Transverse colon (tissue), 4 donors: ENCODE data around the gene HECTD4. TPM values are rescaled to one million over a fixed set of nuclear protein-coding genes. Genes with fewer than 3 reads are reported as not detected.

Experiments
- DNase-seq: peaks from one replicate; pipeline ENCODE4 v3.0.0-alpha.2; 2019
- H3K27ac ChIP-seq, 4 donors: fragments of 200-600 bp; sonication (generic); 2 replicates each; pipeline ENCODE4 v1.5.1; 2016 to 2018; ENCODE audit warnings: inconsistent platforms in 4 of 4
- H3K27me3 ChIP-seq: fragments of 200-600 bp; sonication (generic); 2 replicates; pipeline ENCODE4 v1.5.1; 2017; ENCODE audit warnings: inconsistent platforms
- H3K36me3 ChIP-seq, 4 donors: fragments of 200-600 bp; sonication (generic); 2 replicates each; pipeline ENCODE4 v1.5.1; 2017 to 2019; ENCODE audit warnings: inconsistent platforms in 4 of 4
- H3K4me1 ChIP-seq, 4 donors: fragments of 200-600 bp; sonication (generic); 2 replicates each; pipeline ENCODE4 v1.5.1; 2017 to 2020; ENCODE audit warnings: inconsistent platforms in 4 of 4
- H3K4me3 ChIP-seq, 4 donors: fragments of 200-600 bp; sonication (generic); 1 replicate in 1 of 4; 2 replicates in 3 of 4; pipeline versions ENCODE4 v1.5.1 to v1.6.1; 2017 to 2019; ENCODE audit warnings: inconsistent platforms in 4 of 4
- H3K9me3 ChIP-seq, 2 donors: fragments of 200-600 bp; sonication (generic); 2 replicates each; pipeline ENCODE4 v1.5.1; 2017 to 2019; ENCODE audit warnings: inconsistent platforms in 2 of 2
- EP300 ChIP-seq: sonication (generic); formaldehyde crosslinking; IDR thresholded peaks from one replicate; pipeline ENCODE4 v1.6.1; 2017; ENCODE audit warnings: antibody characterized with exemption, low read depth
- POLR2A ChIP-seq: fragments of 450-650 bp; IDR thresholded peaks from one replicate; pipeline ENCODE4 v1.6.1; 2016; ENCODE audit warnings: antibody characterized with exemption, mild to moderate bottlenecking, moderate library complexity
- POLR2AphosphoS5 ChIP-seq, 3 donors: sonication (generic); formaldehyde crosslinking; IDR thresholded peaks; one replicate each; pipeline ENCODE4 v1.6.1; 2016; ENCODE audit warnings: antibody characterized with exemption in 3 of 3
- WGBS, 2 donors: methylation state at CpG; one replicate each; pipeline ENCODE4 v1.1.5; 2018; ENCODE audit warnings: low coverage in 1 of 2; 5-methylcytosine and 5-hydroxymethylcytosine counted together
- in situ Hi-C, 4 donors: fragments of 200-750 bp; cut with MboI; loops; one replicate each; pipeline versions ENCODE4 v1.15.0 to v1.15.1; 2017; ENCODE audit warnings: low sequenced_read_pairs in 3 of 4, low pct_ligation_motif_present in 1 of 4, low pct_unique_long_range_greater_than_20kb in 1 of 4
- intact Hi-C: fragments of 100-400 bp; cut with DNase I; formaldehyde crosslinking; loops from one replicate; pipeline ENCODE4 v1.15.1; 2023; ENCODE audit warnings: low total_unique reads
- total RNA-seq, 4 donors: library from RNA; depleted of rRNA; stranded (reverse); fragments of >200 nt; gene quantifications; one replicate each; pipeline ENCODE4 v1.1.0, GENCODE V29; 2016
- TF ChIP-seq, protein P1 (sequence below), 5 experiments: fragments of 200-600 bp in 3 of 5; fragments of 450-650 bp in 2 of 5; sonication (generic) in 3 of 5; IDR thresholded peaks; 1 replicate in 2 of 5; 2 replicates in 3 of 5; pipeline ENCODE4 v1.5.1; 2016 to 2017; ENCODE audit warnings: antibody characterized with exemption in 5 of 5, inconsistent platforms in 3 of 5, mild to moderate bottlenecking in 2 of 5, moderate library complexity in 1 of 5

Gene HECTD4
- total RNA-seq, 4 donors from 2014 or later, result 52.6 to 171 (median 121) TPM

DNA sequence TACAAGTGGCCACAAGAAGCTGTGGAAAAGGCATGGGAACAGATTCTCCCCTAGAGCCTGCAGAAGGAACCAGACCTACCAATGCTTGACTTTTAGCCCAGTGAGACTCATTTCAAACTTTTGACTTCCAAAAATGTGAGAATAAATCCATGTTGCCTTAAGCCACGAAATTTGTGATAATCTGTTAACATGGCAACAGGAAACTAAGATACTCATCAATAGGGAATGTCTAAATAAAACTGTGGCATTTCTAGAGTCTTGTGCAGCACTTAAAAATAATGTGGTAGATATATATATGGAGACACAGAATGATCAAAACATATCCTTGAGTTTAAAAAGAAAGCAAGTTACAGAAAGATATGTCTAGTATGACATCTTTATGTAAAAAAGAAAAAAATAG lies 12.0 kb downstream of the HECTD4 start:
- no peaks in the 10 kb centered on the region for H3K36me3 ChIP-seq
- peaks cover 0 to 11% (median 6%) of the 10 kb centered on the region in 4 donors for H3K4me1 ChIP-seq
- in situ Hi-C loops (no loop called here), intact Hi-C loops (no loop called here)
- 49% methylated on average over 1 of the region's 1 CpG; no CpG with 5 or more reads in 1 of the 2 donors for WGBS, 2 donors
- TF ChIP-seq, protein P1, sequence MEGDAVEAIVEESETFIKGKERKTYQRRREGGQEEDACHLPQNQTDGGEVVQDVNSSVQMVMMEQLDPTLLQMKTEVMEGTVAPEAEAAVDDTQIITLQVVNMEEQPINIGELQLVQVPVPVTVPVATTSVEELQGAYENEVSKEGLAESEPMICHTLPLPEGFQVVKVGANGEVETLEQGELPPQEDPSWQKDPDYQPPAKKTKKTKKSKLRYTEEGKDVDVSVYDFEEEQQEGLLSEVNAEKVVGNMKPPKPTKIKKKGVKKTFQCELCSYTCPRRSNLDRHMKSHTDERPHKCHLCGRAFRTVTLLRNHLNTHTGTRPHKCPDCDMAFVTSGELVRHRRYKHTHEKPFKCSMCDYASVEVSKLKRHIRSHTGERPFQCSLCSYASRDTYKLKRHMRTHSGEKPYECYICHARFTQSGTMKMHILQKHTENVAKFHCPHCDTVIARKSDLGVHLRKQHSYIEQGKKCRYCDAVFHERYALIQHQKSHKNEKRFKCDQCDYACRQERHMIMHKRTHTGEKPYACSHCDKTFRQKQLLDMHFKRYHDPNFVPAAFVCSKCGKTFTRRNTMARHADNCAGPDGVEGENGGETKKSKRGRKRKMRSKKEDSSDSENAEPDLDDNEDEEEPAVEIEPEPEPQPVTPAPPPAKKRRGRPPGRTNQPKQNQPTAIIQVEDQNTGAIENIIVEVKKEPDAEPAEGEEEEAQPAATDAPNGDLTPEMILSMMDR (IDR thresholded peaks at IDR 0.05), result no peak
- no peaks in the 10 kb centered on the region for H3K9me3 ChIP-seq
- DNase-seq, result no peak
- no peak overlapping the region for H3K27ac ChIP-seq
- no peak overlapping the region for H3K4me3 ChIP-seq
- no peaks in the 10 kb centered on the region for H3K27me3 ChIP-seq

DNA sequence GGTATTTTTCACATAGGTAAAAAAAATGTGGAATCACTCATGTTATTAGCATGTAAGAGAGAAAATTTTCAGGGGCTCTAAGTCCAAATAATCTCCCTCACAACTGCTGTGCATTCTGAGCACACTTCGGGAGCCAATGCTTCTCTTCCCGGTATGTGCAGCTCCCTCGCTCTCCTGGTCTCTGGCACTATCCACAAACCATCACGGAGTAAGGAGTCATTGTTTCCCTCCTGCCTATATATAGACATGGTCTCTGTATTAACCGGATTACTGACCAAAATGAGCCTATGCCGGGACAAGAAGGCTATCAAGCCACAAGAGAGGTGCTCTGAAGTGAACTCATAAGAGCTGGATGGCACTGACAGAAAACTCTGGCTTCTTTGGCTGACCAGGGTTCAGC lies 13.4 kb downstream of the HECTD4 start:
- peak overlapping the region in 2 of 4 donors; percentile 6 to 33 for H3K27ac ChIP-seq
- 81 to 87% methylated on average over 4 to 6 of the region's 6 CpGs for WGBS, 2 donors
- TF ChIP-seq EP300 (no peak), POLR2A (no peak)
- TF ChIP-seq, protein P1 (IDR thresholded peaks at IDR 0.05), result no peak
- H3K4me3 ChIP-seq, result no peak overlapping the region
- no peaks in the 10 kb centered on the region for H3K9me3 ChIP-seq
- intact Hi-C loops (no loop called here), in situ Hi-C loops (no loop called here)
- DNase-seq, result no peak
- H3K4me1 ChIP-seq, result peaks cover 0 to 11% (median 5%) of the 10 kb centered on the region in 4 donors
- H3K36me3 ChIP-seq, result no peaks in the 10 kb centered on the region
- H3K27me3 ChIP-seq, result no peaks in the 10 kb centered on the region

DNA sequence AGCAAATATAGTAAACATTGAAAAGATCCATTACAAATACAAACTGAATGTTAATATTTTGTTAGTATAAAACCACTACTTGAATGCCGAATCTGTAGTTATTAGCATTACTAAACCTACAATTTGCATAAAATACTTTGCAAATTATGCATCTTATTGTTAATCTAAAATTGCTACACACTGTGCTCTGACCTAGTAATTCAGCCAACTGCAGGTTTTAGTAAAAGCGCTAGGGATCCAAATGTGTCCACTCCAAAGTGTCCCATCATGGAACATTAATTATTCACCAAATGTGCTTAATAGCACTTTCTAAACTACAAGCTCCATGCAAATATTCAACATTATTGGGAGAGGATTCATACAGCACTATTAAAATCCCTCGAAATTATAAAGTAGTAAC lies 14.3 kb downstream of the HECTD4 start:
- Histone ChIP-seq H3K4me1 (peaks cover 0 to 11% (median 5%) of the 10 kb centered on the region in 4 donors), H3K4me3 (no peak overlapping the region), H3K27ac (no peak overlapping the region), H3K9me3 (no peaks in the 10 kb centered on the region), H3K27me3 (no peaks in the 10 kb centered on the region), H3K36me3 (no peaks in the 10 kb centered on the region)
- TF ChIP-seq, protein P1 (IDR thresholded peaks at IDR 0.05), result no peak
- no peak for TF ChIP-seq EP300
- TF ChIP-seq POLR2A, result no peak
- no peak for TF ChIP-seq POLR2AphosphoS5 (IDR thresholded peaks at IDR 0.05)
- intact Hi-C loops, result no loop called here
- no peak for DNase-seq
- in situ Hi-C loops, result no loop called here
- 84 to 90% methylated on average over 3 of the region's 3 CpGs for WGBS, 2 donors

DNA sequence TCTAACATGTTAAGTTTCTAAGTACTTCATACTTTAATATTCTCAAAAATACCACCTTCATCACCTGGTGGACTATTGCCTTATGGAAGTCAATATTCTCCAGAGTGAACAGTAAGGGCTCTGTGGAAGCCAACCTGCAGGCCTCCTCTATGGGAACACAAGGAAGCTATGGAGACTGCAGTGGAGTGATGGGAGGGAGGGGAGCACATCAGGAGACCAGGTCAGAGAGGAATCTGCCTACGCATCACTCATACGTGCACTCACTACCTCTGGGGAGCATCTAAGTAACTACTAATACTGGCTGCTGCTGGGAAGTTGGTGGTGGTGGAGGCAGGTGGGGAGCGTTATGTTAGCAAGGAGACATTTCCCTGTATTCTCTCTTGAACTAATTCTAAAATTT lies 19.9 kb downstream of the HECTD4 start:
- no peaks in the 10 kb centered on the region for H3K4me1 ChIP-seq
- DNase-seq, result no peak
- in situ Hi-C loops (no loop called here), intact Hi-C loops (no loop called here)
- TF ChIP-seq EP300 (no peak), POLR2AphosphoS5 (IDR thresholded peaks at IDR 0.05) (no peak), POLR2A (no peak)
- TF ChIP-seq, protein P1 (IDR thresholded peaks at IDR 0.05), result no peak
- WGBS, 2 donors, result 93 to 100% methylated on average over 2 to 3 of the region's 3 CpGs
- H3K27me3 ChIP-seq, result no peaks in the 10 kb centered on the region
- no peaks in the 10 kb centered on the region for H3K9me3 ChIP-seq
- H3K36me3 ChIP-seq, result no peaks in the 10 kb centered on the region
- H3K27ac ChIP-seq, result no peak overlapping the region
- H3K4me3 ChIP-seq, result no peak overlapping the region
